HG03139 (cell line): Measurements from ENCODE around the gene DYDC1.
"Not testable (repeated sequence)": the region's sequence is repeated elsewhere in the genome, so short reads cannot be mapped to it uniquely, and the experiment has no call there.

Experiments used
- ATAC-seq: cut with Tn5 transposase; IDR thresholded peaks from one replicate; pipeline ENCODE4 v1.9.1; 2021; ENCODE audit not compliant: unreplicated experiment

DYDC1 gene

GRCh38 chr10:80344912-80345311 lies 11.6 kb downstream of the DYDC1 start:
- ATAC-seq: no peak

- no peak for ATAC-seq
Observed at GRCh38 chr10:80344276-80344675, 12.3 kb downstream of the DYDC1 start.

GRCh38 chr10:80333983-80334382 lies 22.6 kb downstream of the DYDC1 start:
- no peak for ATAC-seq

GRCh38 chr10:80324891-80325364 lies 31.6 kb downstream of the DYDC1 start:
- ATAC-seq: no peak

GRCh38 chr10:80324086-80324485 lies 32.5 kb downstream of the DYDC1 start:
- no peak for ATAC-seq

GRCh38 chr10:80323311-80323710 lies 33.2 kb downstream of the DYDC1 start:
- no peak for ATAC-seq

GRCh38 chr10:80322711-80323110 lies 33.8 kb downstream of the DYDC1 start:
- no peak for ATAC-seq

GRCh38 chr10:80322158-80322557 lies 34.4 kb downstream of the DYDC1 start:
- no peak for ATAC-seq

- no peak for ATAC-seq
Observed at GRCh38 chr10:80321183-80321582, 35.4 kb downstream of the DYDC1 start.

GRCh38 chr10:80320377-80320776 lies 36.2 kb downstream of the DYDC1 start:
- no peak for ATAC-seq

GRCh38 chr10:80319725-80320290 lies 36.7 kb downstream of the DYDC1 start:
- no peak for ATAC-seq

GRCh38 chr10:80319318-80319717 lies 37.2 kb downstream of the DYDC1 start:
- ATAC-seq: no peak

GRCh38 chr10:80318742-80319141 lies 37.8 kb downstream of the DYDC1 start:
- no peak for ATAC-seq

- ATAC-seq: no peak
Observed at GRCh38 chr10:80315391-80315790, 41.2 kb downstream of the DYDC1 start.

GRCh38 chr10:80313523-80313922 lies 43.0 kb downstream of the DYDC1 start:
- no peak for ATAC-seq

- not testable (repeated sequence) for ATAC-seq
Observed at GRCh38 chr10:80305989-80306388, 50.6 kb downstream of the DYDC1 start.

GRCh38 chr10:80296942-80297341 lies 59.6 kb downstream of the DYDC1 start:
- ATAC-seq: no peak

GRCh38 chr10:80292607-80293239 lies 63.8 kb downstream of the DYDC1 start:
- ATAC-seq: no peak

- no peak for ATAC-seq
Observed at GRCh38 chr10:80290474-80291220, 65.9 kb downstream of the DYDC1 start.

GRCh38 chr10:80289451-80290287 lies 66.9 kb downstream of the DYDC1 start, which contains the start of gene MAT1A:
Gene MAT1A (minus strand): TSS chr10:80289658. CDS start chr10:80289423, 235 bp downstream.
- no peak for ATAC-seq

GRCh38 chr10:80288849-80289248 lies 67.7 kb downstream of the DYDC1 start:
- ATAC-seq: no peak
